Osteoblast (primary cell): Measurements from ENCODE around the gene SLC30A1. TPM values are rescaled to one million over a fixed set of nuclear protein-coding genes. Genes with fewer than 3 reads are reported as not detected.

Experiments used
- DNase-seq: peaks from one replicate; pipeline ENCODE4 v3.0.0; 2011; ENCODE audit warnings: low spot score, mixed read lengths; ENCODE audit not compliant: insufficient read length; ENCODE audit errors: missing footprints
- H2AFZ ChIP-seq: 2 replicates; pipeline ENCODE4 v1.6.0; 2011; ENCODE audit warnings: mild to moderate bottlenecking, low read length
- H3K27ac ChIP-seq: 2 replicates; pipeline ENCODE4 v1.5.1; 2011; ENCODE audit warnings: mild to moderate bottlenecking, low read depth, low read length, moderate library complexity
- H3K27me3 ChIP-seq: 2 replicates; pipeline ENCODE4 v1.6.0; 2012; ENCODE audit warnings: mild to moderate bottlenecking, control low read depth, inconsistent platforms, low read length, moderate library complexity; ENCODE audit not compliant: insufficient read depth
- H3K36me3 ChIP-seq: 2 replicates; pipeline ENCODE4 v1.5.1; 2011; ENCODE audit warnings: mild to moderate bottlenecking, low read length, control low read depth, moderate library complexity; ENCODE audit not compliant: insufficient read depth
- H3K4me1 ChIP-seq: 2 replicates; pipeline ENCODE4 v1.5.1; 2011; ENCODE audit warnings: mild to moderate bottlenecking, low read length, control low read depth, moderate library complexity; ENCODE audit not compliant: insufficient read depth
- H3K4me2 ChIP-seq: 2 replicates; pipeline ENCODE4 v1.6.0; 2011; ENCODE audit warnings: mild to moderate bottlenecking, low read length; ENCODE audit not compliant: insufficient read depth
- H3K4me3 ChIP-seq: fragments of 200-600 bp; sonication (generic); 3 replicates; pipeline ENCODE4 v1.5.1; 2012; ENCODE audit warnings: mild to moderate bottlenecking, low read length, inconsistent platforms; ENCODE audit not compliant: insufficient read depth
- H3K79me2 ChIP-seq: 2 replicates; pipeline ENCODE4 v1.6.0; 2012; ENCODE audit warnings: mild to moderate bottlenecking, low read length, control low read depth, inconsistent platforms; ENCODE audit not compliant: insufficient read depth
- H3K9me3 ChIP-seq: 2 replicates; pipeline ENCODE4 v1.5.1; 2011; ENCODE audit warnings: low read depth, low read length, control low read depth
- H4K20me1 ChIP-seq: 2 replicates; pipeline ENCODE4 v1.6.0; 2012; ENCODE audit warnings: mild to moderate bottlenecking, low read length, control low read depth; ENCODE audit not compliant: insufficient read depth
- total RNA-seq: library from RNA; depleted of rRNA; stranded (reverse); fragments of >200 nt; gene quantifications from 2 replicates; pipeline ENCODE4 v1.2.3, GENCODE V29; 2012
- TF ChIP-seq, protein P1 (sequence below): IDR thresholded peaks from 2 replicates; pipeline ENCODE4 v1.5.1; 2011; ENCODE audit warnings: mild to moderate bottlenecking, low read depth, low read length, moderate library complexity; ENCODE audit errors: extremely low read depth

SLC30A1 gene
- total RNA-seq, 1 donor = 49.9 TPM

DNA sequence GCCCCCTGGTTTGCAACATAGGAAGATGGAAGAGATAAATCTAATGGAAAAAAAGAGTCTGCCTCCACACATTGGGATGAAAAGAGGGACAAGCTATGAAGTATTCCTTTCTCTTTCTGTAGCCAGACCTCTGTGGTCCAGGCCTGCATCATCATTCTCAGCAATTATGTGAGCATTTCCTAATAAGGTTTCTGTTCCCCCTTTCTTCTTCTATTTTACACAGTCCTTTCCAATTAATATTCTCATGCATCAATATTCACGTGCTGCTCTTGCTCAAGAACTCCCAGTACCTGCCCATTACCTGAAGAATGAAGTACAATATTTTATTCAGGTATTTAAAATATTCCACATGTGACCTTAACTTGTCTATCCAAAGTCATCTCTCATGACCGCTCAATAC, 8.2 kb upstream of the SLC30A1 start:
- Histone ChIP-seq H2AFZ (no peak overlapping the region), H3K27ac (no peak overlapping the region), H3K36me3 (no peaks in the 10 kb centered on the region), H3K79me2 (no peaks in the 10 kb centered on the region), H3K27me3 (no peaks in the 10 kb centered on the region), H3K4me1 (peaks cover 33% of the 10 kb centered on the region), H3K4me3 (no peak overlapping the region), H4K20me1 (no peaks in the 10 kb centered on the region), H3K4me2 (no peak overlapping the region), H3K9me3 (no peaks in the 10 kb centered on the region)
- no peak for DNase-seq
- TF ChIP-seq, protein P1, sequence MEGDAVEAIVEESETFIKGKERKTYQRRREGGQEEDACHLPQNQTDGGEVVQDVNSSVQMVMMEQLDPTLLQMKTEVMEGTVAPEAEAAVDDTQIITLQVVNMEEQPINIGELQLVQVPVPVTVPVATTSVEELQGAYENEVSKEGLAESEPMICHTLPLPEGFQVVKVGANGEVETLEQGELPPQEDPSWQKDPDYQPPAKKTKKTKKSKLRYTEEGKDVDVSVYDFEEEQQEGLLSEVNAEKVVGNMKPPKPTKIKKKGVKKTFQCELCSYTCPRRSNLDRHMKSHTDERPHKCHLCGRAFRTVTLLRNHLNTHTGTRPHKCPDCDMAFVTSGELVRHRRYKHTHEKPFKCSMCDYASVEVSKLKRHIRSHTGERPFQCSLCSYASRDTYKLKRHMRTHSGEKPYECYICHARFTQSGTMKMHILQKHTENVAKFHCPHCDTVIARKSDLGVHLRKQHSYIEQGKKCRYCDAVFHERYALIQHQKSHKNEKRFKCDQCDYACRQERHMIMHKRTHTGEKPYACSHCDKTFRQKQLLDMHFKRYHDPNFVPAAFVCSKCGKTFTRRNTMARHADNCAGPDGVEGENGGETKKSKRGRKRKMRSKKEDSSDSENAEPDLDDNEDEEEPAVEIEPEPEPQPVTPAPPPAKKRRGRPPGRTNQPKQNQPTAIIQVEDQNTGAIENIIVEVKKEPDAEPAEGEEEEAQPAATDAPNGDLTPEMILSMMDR = no peak

DNA sequence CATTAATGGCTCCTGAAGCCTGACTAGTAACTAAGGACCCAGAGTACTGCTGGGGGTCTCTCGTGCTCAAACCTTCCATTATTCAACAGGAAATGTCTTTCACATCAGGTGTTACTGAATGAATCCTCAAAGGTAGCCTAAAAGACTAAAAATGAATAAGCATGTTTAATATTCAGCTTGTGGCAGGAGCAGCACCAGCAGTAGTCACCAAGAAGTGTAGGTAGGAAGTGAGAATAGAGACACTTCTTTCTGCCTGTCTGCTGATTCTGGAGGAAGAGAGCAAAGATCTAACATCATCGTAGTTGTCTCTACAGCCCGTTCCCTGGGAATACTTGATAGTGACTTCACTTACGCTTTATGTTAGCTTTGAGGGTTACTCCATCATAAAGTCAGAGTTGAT, 7.6 kb upstream of the SLC30A1 start:
- DNase-seq = no peak
- no peaks in the 10 kb centered on the region for H3K79me2 ChIP-seq
- TF ChIP-seq, protein P1 = no peak
- no peaks in the 10 kb centered on the region for H4K20me1 ChIP-seq
- H3K9me3 ChIP-seq = no peaks in the 10 kb centered on the region
- peaks cover 33% of the 10 kb centered on the region for H3K4me1 ChIP-seq
- no peaks in the 10 kb centered on the region for H3K36me3 ChIP-seq
- H3K4me3 ChIP-seq = no peak overlapping the region
- H3K27me3 ChIP-seq = no peaks in the 10 kb centered on the region
- H3K4me2 ChIP-seq = no peak overlapping the region
- no peak overlapping the region for H3K27ac ChIP-seq
- H2AFZ ChIP-seq = no peak overlapping the region

DNA sequence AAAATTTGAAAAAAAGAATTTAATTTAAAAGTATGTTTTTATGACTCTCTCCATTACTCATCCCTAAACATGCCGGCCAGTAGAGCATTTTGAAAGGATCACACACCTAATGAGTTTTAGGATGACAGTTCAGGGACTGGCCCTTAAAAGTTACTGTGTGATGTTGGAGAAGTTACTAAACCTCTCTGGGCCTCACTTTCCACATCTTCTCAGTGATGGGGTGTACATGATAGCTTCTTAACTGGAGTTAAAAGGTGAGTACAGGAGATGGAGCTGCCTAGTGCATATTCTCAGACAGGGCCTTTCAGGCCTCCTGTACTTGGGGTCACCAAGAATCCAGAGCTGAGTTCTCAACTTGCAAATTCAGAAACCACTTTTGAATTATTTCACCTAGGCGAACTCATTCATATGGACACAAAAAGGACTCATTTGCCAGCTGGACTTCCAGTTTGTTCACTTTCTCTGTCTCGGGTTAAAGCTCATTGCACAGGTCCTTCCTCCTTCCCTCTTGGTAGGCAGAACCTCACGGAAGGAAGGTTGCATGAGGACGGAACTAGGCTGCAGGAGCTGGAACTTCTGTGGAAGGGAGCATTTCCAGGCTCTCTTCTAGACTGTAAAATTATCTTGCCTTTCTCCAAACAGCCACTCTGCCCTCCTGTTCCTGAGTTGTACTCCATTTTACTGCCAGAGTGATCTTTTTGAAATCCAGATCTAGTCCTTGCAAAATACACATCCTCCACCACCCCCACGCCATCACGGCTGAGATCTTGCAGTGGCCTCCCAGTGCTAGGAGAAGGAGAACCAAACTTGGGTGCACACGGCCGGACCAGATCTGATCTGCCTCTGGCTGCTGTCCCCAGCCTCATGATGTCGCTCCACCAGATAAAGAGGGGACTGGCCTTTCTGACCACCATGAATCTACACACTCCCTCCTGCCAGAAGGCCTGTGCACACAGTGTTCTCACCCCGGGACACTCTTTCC, 4.3 kb upstream of the SLC30A1 start:
- Histone ChIP-seq H3K27me3 (no peaks in the 10 kb centered on the region), H4K20me1 (no peaks in the 10 kb centered on the region), H3K36me3 (no peaks in the 10 kb centered on the region), H3K4me3 (no peak overlapping the region), H3K4me2 (no peak overlapping the region), H3K27ac (no peak overlapping the region), H3K9me3 (no peaks in the 10 kb centered on the region), H3K79me2 (peaks cover 7% of the 10 kb centered on the region), H2AFZ (no peak overlapping the region), H3K4me1 (peaks cover 28% of the 10 kb centered on the region)
- DNase-seq = no peak
- TF ChIP-seq, protein P1 = no peak

DNA sequence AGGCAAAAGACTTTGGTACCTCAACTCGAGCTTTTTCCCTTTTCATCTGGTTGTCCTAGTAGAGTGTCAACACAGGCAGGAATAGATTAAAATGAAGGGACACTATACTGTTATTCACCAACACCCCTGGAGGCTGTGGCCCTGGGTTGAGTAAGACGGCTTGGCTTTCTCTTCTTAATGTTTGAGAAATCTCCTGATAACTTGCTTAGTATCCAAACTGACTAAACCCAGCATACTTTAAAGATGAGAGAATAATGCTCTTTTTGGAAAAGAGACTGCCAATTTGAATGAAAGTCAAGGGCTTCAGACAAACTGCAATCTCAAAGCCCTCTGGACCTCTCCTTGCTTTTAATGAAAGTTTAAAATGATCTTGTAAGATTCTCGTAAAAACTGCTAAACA, 2.6 kb upstream of the SLC30A1 start:
- H3K27me3 ChIP-seq = no peaks in the 10 kb centered on the region
- H3K4me2 ChIP-seq = no peak overlapping the region
- H3K4me3 ChIP-seq = no peak overlapping the region
- H3K9me3 ChIP-seq = no peaks in the 10 kb centered on the region
- H3K27ac ChIP-seq = peak overlapping the region; percentile 83
- DNase-seq = peak; percentile 84
- TF ChIP-seq, protein P1 = no peak
- peaks cover 15% of the 10 kb centered on the region for H4K20me1 ChIP-seq
- H3K36me3 ChIP-seq = no peaks in the 10 kb centered on the region
- H2AFZ ChIP-seq = peak overlapping the region; percentile 40
- H3K79me2 ChIP-seq = peaks cover 25% of the 10 kb centered on the region
- H3K4me1 ChIP-seq = peaks cover 32% of the 10 kb centered on the region
